ENCODE measurements around the gene KBTBD6.
"Not testable (repeated sequence)": the region's sequence is repeated elsewhere in the genome, so short reads cannot be mapped to it uniquely, and the experiment has no call there.

KBTBD6 gene

DNA sequence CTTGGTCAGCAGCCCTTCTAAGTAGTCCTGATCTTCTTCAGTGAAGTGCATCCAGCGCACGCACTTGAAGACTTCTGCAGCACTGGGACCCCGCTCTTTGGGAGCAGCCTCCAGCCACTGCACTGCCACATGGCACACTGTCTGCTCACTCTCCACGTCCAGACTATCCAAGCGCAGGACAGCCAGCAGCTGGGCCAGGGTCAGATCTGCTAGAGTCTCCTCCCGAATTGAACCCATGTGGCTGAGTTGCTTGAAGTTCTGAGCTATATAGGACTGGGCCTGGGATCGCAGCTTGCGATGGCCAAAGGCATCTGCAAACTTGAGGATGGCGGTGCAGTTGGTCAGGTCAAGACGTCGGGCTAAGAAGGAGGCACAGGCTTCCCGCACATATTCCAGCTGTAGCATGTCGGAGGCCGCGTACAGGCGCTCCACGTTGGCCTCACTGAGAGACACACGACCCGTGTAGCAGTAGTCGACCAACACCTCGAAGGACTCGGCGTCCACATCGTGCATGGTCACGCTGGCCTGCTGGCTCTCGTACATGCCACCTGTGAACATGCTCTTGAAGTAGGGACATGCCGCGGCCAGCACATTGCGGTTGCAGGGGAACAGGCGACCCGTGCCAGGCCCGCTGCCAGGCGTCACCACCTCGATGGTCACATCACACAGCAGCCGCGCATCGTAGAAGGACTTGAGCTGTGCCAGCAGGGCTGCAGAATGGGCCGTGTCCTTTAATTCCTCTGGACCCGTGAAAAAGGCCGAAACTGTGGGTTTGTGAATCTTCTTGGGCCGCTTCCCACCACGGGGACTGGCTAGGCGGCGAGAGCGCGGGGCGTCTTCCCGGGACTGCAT is 716 bp downstream of the KBTBD6 start:
- DNase-seq = not testable (repeated sequence)

DNA sequence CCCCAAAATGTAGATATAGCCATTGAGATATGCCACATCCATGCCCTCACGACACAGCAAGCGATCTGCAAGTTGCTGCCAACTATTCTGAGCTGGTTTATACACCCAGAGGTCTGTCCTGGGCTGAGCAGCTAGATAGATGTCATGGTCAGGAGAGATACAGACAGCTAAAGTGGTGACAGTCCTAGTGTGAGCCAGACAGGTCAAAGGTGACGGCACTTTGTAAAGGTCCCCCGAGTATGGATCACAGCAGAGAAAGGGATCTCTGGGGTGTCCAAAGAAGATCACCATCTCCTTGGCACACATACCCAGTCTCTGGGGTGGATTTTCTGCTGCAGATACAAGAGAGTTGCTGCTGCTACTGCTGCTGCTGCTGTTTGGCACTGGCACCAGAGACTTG is 1.4 kb downstream of the KBTBD6 start:
- DNase-seq = not testable (repeated sequence)

DNA sequence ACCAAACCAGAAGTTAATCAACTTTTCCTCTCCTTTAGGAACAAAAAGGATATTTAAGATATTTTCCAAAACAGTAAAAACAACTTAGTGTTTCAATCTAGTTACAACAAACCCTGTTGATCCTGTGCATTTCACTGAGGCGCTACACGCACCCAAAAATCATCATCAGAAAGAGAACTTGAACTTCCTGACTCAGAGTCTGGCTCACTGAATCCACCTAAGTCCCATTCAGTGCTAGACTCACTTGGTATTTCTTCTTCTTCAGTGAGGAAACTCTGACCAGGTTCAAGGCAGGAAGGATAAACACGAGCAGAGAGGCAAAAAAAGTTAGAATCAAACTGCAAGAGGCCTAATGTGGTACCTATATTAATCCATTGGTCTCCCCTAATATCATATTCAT is 2.2 kb downstream of the KBTBD6 start:
- no peak for DNase-seq

DNA sequence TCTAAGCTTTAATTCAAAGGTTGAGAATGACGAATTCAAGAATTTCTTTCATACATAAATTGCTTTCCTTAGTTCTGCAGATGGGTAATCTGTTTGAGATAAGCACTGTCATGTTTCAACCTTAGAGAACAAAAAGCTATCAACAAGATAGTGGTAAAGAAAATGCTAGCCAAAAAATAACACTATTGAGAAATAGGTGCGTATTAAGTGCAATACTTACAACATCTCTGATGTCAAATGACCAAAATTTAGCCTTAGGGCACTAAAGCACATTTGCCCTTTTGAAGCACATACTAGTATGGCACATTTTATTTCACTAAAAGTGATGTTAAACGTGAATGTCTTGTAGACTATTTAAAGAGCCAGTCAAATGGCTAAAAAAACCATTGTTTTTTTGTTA is 4.9 kb downstream of the KBTBD6 start:
- no peak for DNase-seq

DNA sequence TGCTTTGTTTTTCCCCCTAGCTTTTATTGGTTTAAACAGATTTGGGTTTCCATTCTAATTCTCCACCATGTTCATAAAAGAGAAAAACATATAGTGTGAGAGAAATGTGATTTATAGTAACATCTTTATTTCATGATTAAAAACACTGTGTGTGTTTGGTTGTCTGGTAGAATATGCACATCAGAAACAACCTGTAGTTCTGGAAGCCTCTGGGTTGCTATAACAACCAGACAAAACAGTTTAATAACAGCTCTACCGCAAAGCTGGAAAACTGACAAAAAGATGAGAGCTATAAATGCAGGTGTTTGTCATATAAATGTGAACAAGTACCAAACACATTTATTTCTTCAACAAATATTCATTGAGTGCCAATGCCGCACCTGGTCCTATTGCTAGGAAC is 9.8 kb downstream of the KBTBD6 start:
- peak; percentile 24 for DNase-seq

DNA sequence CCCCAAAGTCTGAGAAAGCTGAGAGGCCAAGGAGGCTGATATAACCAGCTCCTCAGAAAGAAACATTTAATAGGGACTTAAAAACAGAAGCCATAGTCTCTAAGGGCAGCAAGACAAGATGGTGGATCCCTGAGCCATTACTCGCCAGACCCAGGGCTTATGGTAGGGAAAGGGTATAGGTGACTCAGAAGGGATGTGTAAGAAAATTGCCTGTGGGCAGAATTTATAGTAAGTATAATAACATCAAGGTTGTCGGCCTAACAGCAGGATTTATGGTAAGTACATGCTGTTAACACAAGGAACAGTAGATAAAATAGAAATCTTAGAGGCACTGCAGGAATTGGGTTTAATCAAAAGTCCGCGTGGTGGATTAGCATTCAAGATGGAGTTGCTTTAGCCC is 14.7 kb downstream of the KBTBD6 start:
- no peak for DNase-seq

DNA sequence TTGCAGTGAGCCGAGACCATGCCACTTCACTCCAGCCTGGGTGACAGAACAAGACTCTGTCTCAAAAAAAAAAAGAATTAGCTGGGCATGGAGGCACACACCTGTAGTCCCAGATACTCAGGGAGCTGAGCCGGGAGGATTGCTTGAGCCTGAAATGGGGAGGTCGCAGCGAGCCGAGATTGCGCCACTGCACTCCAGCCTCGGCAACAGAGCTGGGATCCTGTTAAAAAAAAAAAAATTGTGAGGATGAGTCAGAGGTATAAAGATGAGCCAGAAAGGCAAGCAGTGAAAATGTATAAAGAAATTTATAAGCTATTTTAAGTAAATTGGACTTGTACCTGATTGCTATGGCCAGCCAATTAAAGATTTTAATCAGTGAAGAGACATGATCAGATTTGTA is 21.1 kb downstream of the KBTBD6 start:
- DNase-seq = no peak

DNA sequence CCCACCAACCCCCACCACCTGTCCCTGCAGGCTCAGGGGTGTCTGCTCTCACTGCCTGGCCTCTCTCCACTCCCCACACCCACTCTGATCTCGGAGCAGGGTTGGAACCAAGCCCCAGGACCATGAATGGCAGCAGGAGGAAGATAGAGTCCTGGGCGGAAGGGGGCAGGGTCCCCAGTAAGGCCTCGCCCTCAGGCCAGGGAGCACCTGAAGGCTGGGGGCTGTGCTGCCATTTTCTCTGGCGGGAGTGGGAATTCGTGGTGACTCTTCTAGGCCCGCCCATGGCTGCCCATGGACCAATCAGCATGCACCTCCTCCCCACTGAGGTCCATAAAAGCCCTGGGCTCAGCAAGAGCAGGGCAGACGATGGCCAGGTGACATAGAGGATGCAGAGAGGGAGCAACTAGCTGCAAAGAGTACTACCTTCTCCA is 25.0 kb downstream of the KBTBD6 start:
- DNase-seq = no peak

DNA sequence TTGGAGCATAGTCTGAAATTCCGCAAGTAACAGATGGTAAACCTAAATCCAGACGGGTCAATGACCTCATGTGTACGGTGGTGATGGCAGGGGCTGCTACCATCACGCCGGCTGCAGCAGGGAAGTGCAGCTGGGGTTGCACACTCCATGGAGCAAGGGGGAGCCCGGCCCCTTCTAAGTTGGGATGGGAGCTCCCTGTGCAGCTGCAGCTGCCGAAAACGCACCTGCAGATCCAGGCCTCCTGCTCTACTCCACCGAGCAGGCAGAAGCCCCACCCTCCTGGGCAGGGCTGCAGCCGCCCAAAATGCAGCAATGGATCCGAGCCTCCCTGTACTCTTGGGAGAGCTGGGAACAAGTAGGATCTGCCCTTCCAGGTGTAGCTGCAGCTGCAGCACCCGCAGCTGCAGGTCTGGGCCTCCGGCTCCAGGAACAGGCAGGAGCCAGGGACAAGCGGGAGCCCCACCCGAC is 25.5 kb downstream of the KBTBD6 start:
- DNase-seq = no peak

DNA sequence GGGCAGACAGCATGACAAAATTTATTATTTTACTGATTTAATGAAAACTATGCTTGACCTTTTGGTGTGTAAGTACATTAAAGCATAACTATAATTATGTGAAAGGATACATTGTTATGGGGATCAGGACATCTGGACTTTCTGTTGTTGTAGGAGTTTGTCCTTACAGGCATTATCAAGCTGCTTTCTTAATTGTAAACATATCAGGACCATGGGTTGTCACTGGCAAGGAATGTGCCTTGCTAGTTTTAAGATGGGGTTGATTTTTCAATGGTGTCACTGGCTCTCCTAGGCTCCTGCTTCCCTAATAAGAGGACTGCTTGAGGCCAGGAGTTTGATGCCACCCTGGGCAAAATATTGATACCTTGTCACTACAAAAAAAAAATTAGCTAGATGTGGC is 32.6 kb downstream of the KBTBD6 start:
- DNase-seq = no peak

DNA sequence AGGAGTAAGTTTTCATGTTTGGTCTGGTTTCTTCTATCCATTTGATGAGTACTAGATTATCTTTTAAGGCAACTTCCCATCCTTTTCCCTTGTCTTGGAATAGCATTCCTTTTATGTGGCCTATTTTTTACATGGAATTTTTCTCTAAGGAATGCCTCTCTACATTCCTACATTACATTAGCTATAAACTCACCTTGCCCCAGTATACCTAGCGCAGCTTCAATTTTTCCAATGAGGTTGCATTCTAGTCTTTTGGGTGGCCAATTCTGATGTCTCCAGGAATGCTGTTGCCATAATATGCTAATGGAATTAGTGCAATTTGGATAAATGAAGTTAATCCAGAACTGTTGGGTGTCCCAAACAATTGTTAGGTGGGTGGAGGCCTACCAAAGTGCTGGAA is 33.8 kb downstream of the KBTBD6 start:
- no peak for DNase-seq

DNA sequence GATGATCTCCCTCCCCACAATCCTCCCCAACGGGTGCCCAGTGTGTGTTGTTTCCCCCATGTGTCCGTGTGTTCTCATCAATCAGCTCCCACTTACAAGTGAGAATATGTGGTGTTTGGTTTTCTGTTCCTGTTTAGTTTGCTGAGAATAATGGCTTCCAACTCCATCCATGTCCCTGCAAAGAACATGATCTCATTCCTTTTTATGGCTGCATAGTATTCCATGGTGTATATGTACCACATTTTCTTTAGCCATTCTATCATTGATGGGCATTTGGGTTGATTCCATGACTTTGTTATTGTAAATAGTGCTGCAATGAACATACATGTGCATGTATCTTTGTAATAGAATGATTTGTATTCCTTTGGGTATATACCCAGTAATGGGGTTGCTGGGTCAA is 36.9 kb downstream of the KBTBD6 start:
- DNase-seq = not testable (repeated sequence)

DNA sequence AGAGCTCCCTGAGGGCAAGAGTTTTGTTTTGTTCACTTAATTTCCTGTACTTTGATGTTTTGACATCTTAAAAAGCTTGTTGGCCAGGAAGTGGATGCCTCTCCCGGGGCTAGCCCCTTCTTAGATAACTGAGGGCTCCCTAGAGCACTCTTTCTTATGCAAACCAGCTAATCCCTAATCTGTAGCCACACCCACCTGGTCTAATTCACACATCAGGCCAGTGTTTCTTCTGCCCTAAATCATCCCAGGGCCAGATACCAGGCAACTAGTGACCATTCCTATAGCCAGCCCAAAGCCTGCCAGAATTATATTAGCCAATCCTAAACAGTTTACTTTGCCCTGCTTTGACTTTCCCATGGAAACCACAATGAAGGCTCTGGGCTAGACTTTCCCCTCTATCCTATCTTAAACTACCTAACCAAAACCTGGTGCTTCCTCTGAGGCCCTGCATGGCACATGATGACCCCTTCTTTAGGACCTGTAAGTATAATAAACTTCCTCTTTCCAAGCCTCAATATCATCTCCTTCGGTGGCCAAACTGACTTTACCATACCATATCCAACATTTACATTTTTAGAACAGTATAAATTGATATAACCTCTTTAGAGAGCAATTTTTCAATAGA is 46.5 kb downstream of the KBTBD6 start:
- DNase-seq = no peak

DNA sequence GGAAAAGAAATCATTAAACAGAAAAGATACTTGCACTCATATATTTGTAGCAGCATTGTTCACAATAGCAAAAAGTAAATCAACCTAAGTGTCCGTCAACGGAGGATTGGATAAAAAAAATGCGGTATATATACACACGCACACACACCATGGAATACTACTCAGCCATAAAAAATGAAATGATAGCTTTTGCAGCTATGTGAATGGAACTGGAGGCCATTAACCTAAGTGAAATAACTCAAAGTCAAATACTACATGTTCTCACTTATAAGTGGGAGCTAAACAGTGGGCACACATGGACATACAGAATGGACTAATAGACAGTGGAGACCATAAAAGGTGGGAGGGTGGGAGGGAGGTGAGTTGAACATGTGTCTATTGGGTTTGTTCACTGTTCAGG is 52.9 kb downstream of the KBTBD6 start:
- DNase-seq = no peak

Measured in NCI-H1105 (cell line).